Fibroblast of the aortic adventitia (primary cell): ENCODE data around the gene RASGRP3. TPM values are rescaled to one million over a fixed set of nuclear protein-coding genes. Genes with fewer than 3 reads are reported as not detected.
"Not testable (repeated sequence)": the region's sequence is repeated elsewhere in the genome, so short reads cannot be mapped to it uniquely, and the experiment has no call there.

Experiments used
- DNase-seq: peaks from one replicate; pipeline ENCODE4 v3.0.0-alpha.2; 2010; ENCODE audit warnings: low read depth
- H3K4me3 ChIP-seq: 2 replicates; pipeline ENCODE4 v1.5.1; 2011; ENCODE audit warnings: low read depth, mild to moderate bottlenecking, control low read depth, low read length, moderate library complexity
- CTCF ChIP-seq: IDR thresholded peaks from 2 replicates; pipeline ENCODE4 v1.5.1; 2011; ENCODE audit warnings: mild to moderate bottlenecking, low read length, control low read depth, inconsistent platforms; ENCODE audit not compliant: insufficient read depth
- total RNA-seq: library from RNA; depleted of rRNA; stranded (reverse); fragments of >200 nt; gene quantifications from 2 replicates; pipeline ENCODE4 v1.2.3, GENCODE V29; 2012; ENCODE audit warnings: low replicate concordance

Gene RASGRP3
- total RNA-seq, 1 donor, result 7.8 TPM

DNA sequence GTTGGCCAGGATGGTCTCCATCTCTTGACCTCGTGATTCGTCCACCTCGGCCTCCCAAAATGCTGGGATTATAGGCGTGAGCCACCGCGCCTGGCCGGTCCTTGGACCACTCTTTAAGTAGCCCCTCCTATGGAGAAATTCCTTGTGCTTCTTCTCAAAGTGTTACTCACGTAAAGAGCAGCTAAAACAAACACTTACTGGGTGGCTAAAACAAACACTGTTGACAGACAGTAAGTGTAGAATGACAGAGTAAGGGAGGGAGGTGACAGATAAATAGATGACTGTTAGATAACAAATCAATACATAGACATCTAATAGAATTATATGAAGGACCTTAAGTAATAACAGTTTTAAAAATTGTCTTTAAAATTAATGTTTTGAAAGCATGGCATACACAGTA is 40.9 kb upstream of the RASGRP3 start:
- TF ChIP-seq CTCF, result no peak
- no peak overlapping the region for H3K4me3 ChIP-seq
- no peak for DNase-seq

DNA sequence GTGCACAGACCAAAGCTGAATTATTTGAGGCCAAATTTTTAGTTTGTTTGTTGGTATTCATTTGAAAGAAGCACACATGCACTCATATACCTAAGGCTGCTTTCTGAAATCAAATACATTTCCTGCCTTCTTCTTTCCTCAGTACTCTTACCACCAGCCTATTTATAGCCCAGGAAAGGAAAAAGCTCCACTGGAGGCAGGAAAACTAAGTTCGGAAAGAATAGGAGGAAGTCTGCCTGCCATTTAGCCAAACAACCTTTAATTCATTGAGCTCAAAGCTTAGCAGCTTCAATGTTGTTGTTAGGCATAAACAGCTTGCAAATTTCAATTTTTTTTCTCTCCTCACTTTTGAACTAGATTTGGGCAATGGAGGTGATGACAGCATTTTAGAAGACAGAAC is 40.4 kb upstream of the RASGRP3 start:
- H3K4me3 ChIP-seq, result no peak overlapping the region
- no peak for DNase-seq
- TF ChIP-seq CTCF, result no peak

- TF ChIP-seq CTCF, result no peak
- DNase-seq, result peak; percentile 96
- H3K4me3 ChIP-seq, result no peak overlapping the region
These were observed 39.2 kb upstream of the RASGRP3 start for GRCh38 chr2:33437297-33437696.

- DNase-seq, result no peak
- H3K4me3 ChIP-seq, result no peak overlapping the region
- TF ChIP-seq CTCF, result no peak
These were observed 38.6 kb upstream of the RASGRP3 start for GRCh38 chr2:33437815-33438214.

DNA sequence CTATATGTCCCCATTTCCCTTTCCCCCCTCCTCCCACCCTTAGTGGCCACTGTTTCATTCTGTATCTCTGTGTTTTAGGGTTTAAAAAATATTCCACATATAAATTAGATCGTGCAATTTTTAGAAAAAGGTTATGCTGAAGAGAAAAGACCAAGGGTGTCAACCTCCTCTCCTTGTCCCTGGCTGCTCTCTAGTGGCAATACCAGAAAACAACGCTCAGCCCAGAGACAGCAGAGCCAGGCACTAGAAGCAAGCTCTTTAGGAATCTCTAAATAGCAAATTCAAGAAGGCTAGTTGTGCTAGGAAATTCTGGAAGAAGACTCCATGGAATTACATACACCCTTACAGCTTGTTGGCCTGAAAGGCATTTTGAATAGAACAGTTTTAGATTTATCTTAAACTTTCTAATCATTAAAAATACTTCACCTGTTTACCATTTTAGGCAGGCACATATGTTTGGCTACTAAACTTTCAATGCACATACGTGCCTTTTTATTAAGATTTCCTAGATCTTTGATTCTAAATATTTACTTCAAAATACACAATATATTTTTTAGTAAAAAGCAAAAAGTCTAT is 35.1 kb upstream of the RASGRP3 start:
- peak; percentile 86 for DNase-seq
- peak; percentile 87 for TF ChIP-seq CTCF
- H3K4me3 ChIP-seq, result no peak overlapping the region

- not testable (repeated sequence) for H3K4me3 ChIP-seq, DNase-seq
These were observed 34.4 kb upstream of the RASGRP3 start for GRCh38 chr2:33442052-33442451.

GRCh38 chr2:33442528-33443079 is 33.8 kb upstream of the RASGRP3 start:
- DNase-seq, result peak; percentile 79
- TF ChIP-seq CTCF, result no peak
- no peak overlapping the region for H3K4me3 ChIP-seq
